Sigmoid colon (tissue), 4 donors: Measurements from ENCODE around the gene HAT1.

Source experiments
- CTCF ChIP-seq, 4 experiments: fragments of 450-650 bp in 3 of 4; fragments of 200-600 bp in 1 of 4; IDR thresholded peaks; one replicate each; pipeline ENCODE4 v1.5.1; 2016 to 2019; ENCODE audit warnings: antibody characterized with exemption in 4 of 4, mild to moderate bottlenecking in 3 of 4, moderate library complexity in 2 of 4
- POLR2A ChIP-seq, 2 donors: fragments of 450-650 bp; IDR thresholded peaks; one replicate each; pipeline ENCODE4 v1.6.1; 2016; ENCODE audit warnings: antibody characterized with exemption in 2 of 2, mild to moderate bottlenecking in 2 of 2, moderate library complexity in 2 of 2
- POLR2AphosphoS5 ChIP-seq, 4 donors: sonication (generic); formaldehyde crosslinking; IDR thresholded peaks; one replicate each; pipeline ENCODE4 v1.6.1; 2017; ENCODE audit warnings: antibody characterized with exemption in 4 of 4

- TF ChIP-seq CTCF (IDR thresholded peaks at IDR 0.05), result no peak
- no peak for TF ChIP-seq POLR2A (IDR thresholded peaks at IDR 0.05)
- no peak for TF ChIP-seq POLR2AphosphoS5 (IDR thresholded peaks at IDR 0.05)
Observed at GRCh38 chr2:171902840-171903420, 19.3 kb upstream of the HAT1 start.
